Nephron progenitor cell (in vitro differentiated cells): ENCODE measurements around the gene HS6ST2.

Experiments
- DNase-seq: peaks from one replicate; pipeline ENCODE4 v3.0.0; 2021
- H3K27ac Mint-ChIP-seq: 2 replicates; pipeline ENCODE4 v1.8.0; 2021; ENCODE audit warnings: mild to moderate bottlenecking, moderate library complexity, mixed read lengths
- H3K27me3 Mint-ChIP-seq: 2 replicates; pipeline ENCODE4 v1.8.0; 2021; ENCODE audit warnings: mild to moderate bottlenecking, low read depth, mixed read lengths; ENCODE audit not compliant: poor library complexity
- H3K36me3 Mint-ChIP-seq: 2 replicates; pipeline ENCODE4 v1.8.0; 2021; ENCODE audit warnings: low read depth, mixed read lengths
- H3K4me1 Mint-ChIP-seq: 2 replicates; pipeline ENCODE4 v1.8.0; 2021; ENCODE audit warnings: mixed read lengths
- H3K4me3 Mint-ChIP-seq: 2 replicates; pipeline ENCODE4 v1.8.0; 2021; ENCODE audit warnings: mild to moderate bottlenecking, moderate library complexity, mixed read lengths
- H3K9me3 Mint-ChIP-seq: 2 replicates; pipeline ENCODE4 v1.8.0; 2021; ENCODE audit warnings: mild to moderate bottlenecking, moderate library complexity, mixed read lengths
- TF ChIP-seq, protein P1 (sequence below): fragments of 200-600 bp; sonication (generic); IDR thresholded peaks from 2 replicates; pipeline ENCODE4 v1.5.0; 2021; ENCODE audit warnings: antibody characterized with exemption

The HS6ST2 gene

DNA sequence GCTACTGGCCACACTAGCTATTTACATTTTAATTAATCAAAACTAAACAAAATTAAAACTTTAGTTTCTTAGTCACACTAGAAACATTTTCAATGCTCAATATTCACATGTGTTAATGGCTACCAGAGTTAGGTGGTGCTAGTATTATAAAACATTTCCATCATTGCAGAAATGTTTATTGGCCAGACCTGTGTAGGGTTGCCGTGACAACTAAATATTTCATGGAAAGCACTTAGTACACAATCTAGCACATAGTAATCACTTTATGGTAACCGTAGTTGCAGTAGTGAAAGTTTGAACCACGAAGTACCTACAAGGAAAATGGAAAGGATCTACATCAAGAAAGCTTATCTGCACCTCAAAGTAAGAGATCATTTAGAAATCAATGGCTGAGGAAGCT lies 95.9 kb downstream of the HS6ST2 start:
- peaks cover 5% of the 10 kb centered on the region for H3K4me1 Mint-ChIP-seq
- peaks cover 19% of the 10 kb centered on the region for H3K36me3 Mint-ChIP-seq
- H3K4me3 Mint-ChIP-seq: no peak overlapping the region
- TF ChIP-seq, protein P1, sequence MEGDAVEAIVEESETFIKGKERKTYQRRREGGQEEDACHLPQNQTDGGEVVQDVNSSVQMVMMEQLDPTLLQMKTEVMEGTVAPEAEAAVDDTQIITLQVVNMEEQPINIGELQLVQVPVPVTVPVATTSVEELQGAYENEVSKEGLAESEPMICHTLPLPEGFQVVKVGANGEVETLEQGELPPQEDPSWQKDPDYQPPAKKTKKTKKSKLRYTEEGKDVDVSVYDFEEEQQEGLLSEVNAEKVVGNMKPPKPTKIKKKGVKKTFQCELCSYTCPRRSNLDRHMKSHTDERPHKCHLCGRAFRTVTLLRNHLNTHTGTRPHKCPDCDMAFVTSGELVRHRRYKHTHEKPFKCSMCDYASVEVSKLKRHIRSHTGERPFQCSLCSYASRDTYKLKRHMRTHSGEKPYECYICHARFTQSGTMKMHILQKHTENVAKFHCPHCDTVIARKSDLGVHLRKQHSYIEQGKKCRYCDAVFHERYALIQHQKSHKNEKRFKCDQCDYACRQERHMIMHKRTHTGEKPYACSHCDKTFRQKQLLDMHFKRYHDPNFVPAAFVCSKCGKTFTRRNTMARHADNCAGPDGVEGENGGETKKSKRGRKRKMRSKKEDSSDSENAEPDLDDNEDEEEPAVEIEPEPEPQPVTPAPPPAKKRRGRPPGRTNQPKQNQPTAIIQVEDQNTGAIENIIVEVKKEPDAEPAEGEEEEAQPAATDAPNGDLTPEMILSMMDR: no peak
- H3K27ac Mint-ChIP-seq: no peak overlapping the region
- no peak for DNase-seq
- H3K27me3 Mint-ChIP-seq: no peaks in the 10 kb centered on the region
- peaks cover 22% of the 10 kb centered on the region for H3K9me3 Mint-ChIP-seq

DNA sequence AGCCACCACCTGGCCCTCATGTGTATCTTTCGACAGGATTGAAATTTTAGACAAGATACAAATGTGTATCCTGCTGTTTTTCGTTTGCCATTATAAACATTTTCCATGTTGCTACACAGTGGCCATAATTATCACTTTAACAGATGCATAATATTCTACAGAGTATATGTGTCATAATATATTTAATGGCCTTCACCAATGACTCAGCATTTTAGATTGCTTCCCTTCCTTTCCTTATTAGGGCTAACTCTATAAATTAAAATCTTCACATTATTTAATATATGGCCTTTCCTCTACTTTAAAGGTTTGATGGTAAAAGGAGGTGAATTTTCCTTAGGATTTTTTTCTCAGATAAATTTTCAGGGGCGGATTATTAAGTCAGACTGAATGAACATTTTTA lies 97.4 kb downstream of the HS6ST2 start:
- H3K4me3 Mint-ChIP-seq: no peak overlapping the region
- H3K9me3 Mint-ChIP-seq: peaks cover 22% of the 10 kb centered on the region
- peaks cover 5% of the 10 kb centered on the region for H3K4me1 Mint-ChIP-seq

DNA sequence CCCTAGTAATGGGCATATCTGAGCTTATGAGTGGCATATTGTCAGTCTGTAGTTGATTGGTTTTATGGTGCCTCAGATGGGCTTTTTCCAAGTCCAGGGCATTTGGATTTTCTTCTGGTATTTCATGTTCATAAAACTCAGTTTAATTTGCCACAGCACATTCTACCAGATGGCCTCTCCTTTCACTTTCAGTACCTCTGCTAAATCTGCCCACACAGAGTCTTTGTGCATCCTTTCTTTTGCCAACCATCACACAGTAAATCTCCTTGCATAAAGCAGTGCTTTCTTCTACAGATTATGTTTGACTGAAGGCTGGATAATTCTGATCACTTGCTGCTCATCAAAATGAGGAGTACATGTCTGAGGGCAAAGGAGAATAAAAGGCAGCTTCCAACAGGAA lies 98.2 kb downstream of the HS6ST2 start:
- no peak for DNase-seq
- H3K4me3 Mint-ChIP-seq: no peak overlapping the region
- TF ChIP-seq, protein P1: no peak
- peaks cover 27% of the 10 kb centered on the region for H3K9me3 Mint-ChIP-seq
- peaks cover 26% of the 10 kb centered on the region for H3K36me3 Mint-ChIP-seq
- H3K27me3 Mint-ChIP-seq: no peaks in the 10 kb centered on the region
- no peak overlapping the region for H3K27ac Mint-ChIP-seq
- H3K4me1 Mint-ChIP-seq: peaks cover 5% of the 10 kb centered on the region

More for the DNA sequence above, 97.4 kb downstream of the HS6ST2 start:
- Mint-ChIP-seq H3K36me3 (peaks cover 26% of the 10 kb centered on the region), H3K27me3 (no peaks in the 10 kb centered on the region), H3K27ac (no peak overlapping the region)
- no peak for DNase-seq
- TF ChIP-seq, protein P1: no peak

DNA sequence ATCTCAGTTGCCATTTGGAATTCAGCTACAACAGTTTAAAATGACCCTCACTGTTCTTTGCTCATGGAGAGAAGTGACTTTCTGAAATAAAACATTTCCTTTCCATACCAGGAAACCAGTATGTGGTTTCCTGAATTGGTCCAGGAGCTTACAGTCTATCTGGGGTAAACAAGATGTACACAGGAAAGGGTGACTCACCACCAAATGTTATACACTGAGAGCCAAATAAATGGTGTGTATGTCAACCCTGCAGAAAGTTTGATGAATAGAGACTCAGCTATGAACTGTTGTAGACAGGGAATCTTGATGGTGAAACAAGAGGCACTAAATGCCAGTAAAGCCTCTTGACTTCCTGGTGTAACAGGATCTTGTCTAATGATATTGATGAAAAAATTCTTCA lies 100.4 kb downstream of the HS6ST2 start:
- Mint-ChIP-seq H3K9me3 (peaks cover 9% of the 10 kb centered on the region), H3K27me3 (no peaks in the 10 kb centered on the region), H3K36me3 (peaks cover 12% of the 10 kb centered on the region), H3K27ac (no peak overlapping the region), H3K4me1 (peaks cover 5% of the 10 kb centered on the region), H3K4me3 (no peak overlapping the region)
- TF ChIP-seq, protein P1: no peak
- no peak for DNase-seq

DNA sequence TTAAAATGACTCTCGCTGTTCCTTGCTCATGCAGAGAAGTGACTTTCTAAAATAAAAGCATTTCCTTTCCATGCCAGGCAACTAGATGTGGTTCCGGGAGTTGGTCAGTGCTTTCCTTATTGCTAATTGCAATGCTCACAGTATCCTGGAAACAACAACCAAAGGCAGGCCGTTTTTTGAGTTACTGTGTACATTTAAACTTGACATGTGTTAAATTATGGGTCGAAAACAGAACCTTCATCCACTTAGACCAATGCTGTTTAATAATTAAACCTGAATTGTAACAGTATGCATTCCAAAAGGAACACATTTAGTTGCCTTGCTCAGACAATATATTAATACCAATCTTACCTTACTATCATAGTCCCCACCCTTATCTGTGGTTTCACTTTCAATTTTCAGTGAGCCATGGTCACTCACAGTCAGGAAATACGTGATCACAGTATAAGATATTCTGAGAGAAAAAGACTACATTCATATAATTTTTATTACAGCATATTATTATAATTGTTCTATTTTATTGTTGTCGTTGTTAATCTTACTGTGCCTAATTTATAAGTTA lies 102.6 kb downstream of the HS6ST2 start:
- Mint-ChIP-seq H3K4me1 (peaks cover 5% of the 10 kb centered on the region), H3K27me3 (no peaks in the 10 kb centered on the region), H3K27ac (no peak overlapping the region), H3K4me3 (no peak overlapping the region), H3K9me3 (peaks cover 9% of the 10 kb centered on the region), H3K36me3 (peaks cover 12% of the 10 kb centered on the region)
- TF ChIP-seq, protein P1: no peak
- DNase-seq: no peak

DNA sequence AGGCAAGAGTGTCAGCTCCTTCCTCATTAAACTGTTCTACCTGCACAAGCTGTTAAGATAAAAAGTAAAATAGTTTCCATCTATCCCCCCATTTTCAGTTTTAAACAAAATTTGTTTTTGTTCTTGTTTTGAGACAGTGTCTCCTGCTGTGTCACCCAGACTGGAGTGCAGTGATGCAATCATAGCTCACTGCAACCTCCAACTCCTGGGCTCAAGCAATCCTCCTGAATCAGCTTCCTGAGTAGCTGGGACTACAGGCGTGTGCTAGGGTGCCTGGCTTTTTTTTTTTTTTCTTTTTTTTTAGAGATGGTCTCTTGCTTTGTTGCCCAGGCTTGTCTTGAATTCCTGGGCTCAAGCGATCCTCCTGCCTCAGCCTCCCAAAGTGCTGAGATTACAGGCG lies 105.4 kb downstream of the HS6ST2 start:
- Mint-ChIP-seq H3K27me3 (no peaks in the 10 kb centered on the region), H3K36me3 (peaks cover 12% of the 10 kb centered on the region), H3K9me3 (peaks cover 9% of the 10 kb centered on the region), H3K4me1 (peaks cover 6% of the 10 kb centered on the region), H3K4me3 (no peak overlapping the region), H3K27ac (no peak overlapping the region)
- no peak for DNase-seq
- TF ChIP-seq, protein P1: no peak
